ENCODE data around the gene DHRSX.
"Not testable (repeated sequence)": the region's sequence is repeated elsewhere in the genome, so short reads cannot be mapped to it uniquely, and the experiment has no call there.

DHRSX gene

DNA sequence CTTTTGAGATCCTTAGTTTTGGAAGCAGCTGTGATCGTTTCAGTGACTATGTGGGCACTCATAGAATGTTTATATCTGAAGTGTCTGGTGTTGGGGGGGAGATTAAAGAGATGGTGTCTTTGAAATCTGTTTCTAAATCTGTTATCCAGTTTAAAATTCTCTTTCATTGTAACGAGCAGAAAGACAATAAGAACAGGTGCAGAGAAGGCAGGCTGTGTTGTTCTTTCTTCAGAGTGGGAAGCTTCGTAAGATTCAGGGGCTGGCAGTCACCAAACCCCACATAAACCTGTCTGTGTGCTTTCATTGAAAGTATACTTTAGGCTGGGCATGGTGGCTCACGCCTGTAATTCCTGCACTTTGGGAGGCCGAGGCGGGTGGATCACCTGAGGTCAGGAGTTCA, 16.3 kb upstream of the DHRSX start:
- DNase-seq = no peak

- DNase-seq = no peak
Measured at GRCh38 chrX:2516623-2517022, 15.8 kb upstream of the DHRSX start.

DNA sequence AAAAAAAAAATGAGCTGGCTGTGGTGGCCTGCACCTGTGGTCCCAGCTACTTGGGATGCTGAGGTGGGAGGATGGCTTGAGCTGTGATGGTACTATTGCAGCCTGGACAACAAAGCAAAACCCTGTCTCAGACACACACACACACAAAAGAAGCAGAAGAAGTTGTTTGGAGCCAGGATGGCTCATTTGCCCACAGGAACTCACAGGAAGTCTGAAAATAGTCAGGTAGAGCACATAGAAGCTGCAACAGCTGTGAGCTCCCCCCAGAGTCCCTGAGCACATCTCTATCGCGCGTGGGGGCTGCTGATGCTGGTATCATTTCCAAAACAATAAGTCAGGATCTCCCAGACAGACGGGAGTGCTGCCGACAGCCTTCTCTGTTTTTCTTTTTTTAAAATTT, 13.4 kb upstream of the DHRSX start:
- no peak for DNase-seq

DNA sequence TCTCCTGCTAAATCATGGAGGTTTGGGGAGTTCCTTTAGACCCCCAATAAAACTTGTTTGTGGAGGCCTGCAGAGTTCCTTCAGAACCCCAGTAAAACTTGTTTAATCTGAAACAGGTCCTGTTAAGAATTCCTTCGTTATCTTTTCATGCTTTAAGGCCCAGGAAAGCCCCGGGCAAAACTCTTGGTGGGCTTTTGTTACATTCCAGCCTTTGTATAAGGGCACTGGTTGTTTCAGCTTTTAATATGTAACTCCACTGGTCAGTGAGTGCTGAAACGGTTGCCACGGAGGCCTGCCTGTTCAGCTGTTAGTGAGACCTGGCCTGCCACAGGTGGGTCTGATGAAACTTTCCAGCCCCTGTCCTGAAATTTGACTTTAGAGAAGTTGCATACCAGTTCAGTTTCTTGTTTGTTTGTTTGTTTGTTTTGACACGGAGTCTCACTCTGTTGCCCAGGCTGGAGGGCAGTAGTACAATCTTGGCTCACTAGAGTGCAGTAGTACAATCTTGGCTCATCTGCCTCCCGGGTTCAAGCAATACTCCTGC, 12.4 kb upstream of the DHRSX start:
- DNase-seq = no peak

DNA sequence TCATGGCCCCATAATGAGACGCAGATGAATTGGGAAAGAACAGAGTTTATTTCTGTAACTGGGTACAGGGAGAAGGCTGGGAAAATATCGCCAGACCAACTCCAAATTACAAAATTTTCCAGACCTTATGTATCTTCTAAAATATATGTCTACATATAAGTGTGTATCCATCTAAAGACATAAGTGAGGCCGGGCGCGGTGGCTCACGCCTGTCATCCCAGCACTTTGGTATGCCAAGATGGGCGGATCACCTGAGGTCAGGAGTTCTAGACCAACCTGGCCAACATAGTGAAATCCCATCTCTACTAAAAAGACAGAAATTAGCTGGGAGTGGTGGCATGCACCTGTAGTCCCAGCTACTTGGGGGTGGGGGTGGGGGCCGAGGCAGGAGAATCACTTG, 11.7 kb upstream of the DHRSX start:
- DNase-seq = no peak

DNA sequence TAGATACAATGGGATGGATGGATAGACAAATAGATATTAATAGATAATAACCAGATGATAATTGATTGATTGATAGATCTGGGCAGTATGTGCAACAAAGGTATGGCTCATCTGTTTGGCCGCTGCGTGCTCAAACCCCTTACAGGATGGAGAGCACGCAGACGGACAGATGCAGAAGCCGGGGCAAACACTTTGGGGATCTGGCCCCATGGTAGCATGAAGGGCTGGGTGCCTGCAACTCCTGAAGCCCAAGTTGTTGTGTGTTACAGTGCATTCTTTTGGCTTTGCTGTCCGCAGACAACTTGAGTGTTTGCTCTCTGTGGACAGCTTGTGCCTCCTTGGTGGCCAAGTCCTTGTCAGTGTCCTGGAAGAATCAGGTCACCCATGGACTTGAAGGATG, 10.6 kb upstream of the DHRSX start:
- DNase-seq = no peak

GRCh38 chrX:2508648-2509335, 8.0 kb upstream of the DHRSX start:
- DNase-seq = no peak

GRCh38 chrX:2507904-2508627, 7.3 kb upstream of the DHRSX start:
- no peak for DNase-seq

- no peak for DNase-seq
Measured at GRCh38 chrX:2507196-2507595, 6.4 kb upstream of the DHRSX start.

DNA sequence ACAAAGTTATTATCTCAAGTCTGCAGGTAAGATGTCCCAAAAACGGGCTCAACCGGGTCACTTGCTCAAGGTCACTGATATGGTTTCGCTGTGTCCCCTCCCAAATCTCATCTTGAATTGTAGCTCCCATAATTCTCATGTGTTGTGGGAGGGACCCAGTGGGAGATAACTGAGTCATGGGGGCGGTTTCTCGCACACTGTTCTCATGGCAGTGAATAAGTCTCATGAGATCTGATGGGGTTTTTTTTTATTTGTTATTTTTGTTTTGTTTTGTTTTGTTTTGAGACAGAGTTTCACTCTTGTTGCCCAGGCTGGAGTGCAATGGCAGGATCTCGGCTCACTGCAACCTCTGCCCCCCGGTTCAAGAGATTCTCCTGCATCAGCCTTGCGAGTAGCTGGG, 4.6 kb upstream of the DHRSX start:
- DNase-seq = not testable (repeated sequence)

- no peak for DNase-seq
Measured at GRCh38 chrX:2504706-2505332, 4.0 kb upstream of the DHRSX start.

DNA sequence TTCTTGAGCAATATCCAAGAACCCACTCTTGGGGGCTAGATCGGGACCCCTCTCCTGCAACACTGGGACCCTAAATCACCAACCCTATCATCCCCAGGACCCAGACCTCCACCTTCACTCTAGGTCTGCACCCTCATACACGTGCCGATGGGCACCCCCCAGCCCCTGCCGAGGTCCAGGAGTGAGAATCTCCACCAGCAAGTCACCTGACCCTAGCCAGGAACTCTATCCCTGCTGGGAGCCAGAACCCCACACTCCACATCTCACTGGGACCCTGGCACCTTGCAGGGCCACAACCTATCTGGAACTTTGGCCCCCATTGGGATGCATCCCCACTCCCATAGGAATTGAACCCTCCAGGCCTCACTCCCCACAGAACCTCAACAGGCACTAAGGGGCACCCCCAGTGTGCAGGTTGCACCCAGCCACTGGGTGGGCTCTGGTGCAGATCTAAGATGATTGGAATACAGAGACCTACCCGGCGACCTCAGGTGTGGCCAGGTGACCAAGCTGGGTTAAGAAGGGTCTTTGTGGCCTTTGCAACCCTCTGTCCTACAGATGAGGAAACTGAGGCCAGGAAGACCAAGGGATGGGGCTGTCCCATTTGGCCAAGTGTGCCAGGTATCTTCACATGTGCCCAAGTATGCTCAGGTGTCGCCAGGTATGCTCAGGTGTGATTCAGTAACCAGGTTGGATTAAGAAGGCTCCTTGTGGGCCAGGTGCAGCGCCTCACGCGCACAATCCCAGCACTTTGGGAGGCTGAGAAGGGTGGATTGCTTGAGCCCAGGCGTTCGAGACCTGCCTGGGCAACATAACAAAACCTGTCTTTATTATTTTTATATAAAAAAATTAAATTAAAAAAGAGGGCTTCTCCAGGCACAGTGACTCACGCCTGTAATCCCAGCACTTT, 3.1 kb upstream of the DHRSX start:
- no peak for DNase-seq

GRCh38 chrX:2502668-2503519, 2.1 kb upstream of the DHRSX start:
- no peak for DNase-seq

DNA sequence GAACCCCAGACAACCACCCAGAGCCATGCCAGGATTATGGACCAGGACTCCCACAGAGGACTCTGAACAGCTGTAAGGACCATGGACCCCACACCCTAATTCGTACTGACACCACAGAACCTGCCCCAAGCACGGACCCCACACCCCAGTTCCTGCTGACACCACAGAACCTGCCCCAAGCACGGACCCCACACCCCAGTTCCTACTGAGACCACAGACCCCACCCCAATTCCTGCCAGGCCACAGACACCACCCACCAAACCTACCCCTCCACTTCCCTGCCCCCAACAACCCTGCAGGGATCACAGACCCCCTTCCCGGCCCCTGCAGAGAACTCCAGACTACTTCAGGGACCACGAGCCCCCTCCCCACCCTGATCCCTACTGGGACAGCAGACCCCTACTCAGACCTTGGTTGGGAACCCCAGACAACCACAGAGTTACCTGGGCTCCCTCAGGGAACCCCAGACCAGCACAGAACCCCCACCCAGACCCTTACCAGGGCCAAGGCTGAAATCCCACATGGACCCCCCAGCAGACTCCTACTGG, 1.4 kb upstream of the DHRSX start:
- no peak for DNase-seq

GRCh38 chrX:2501559-2502102, 855 bp upstream of the DHRSX start:
- no peak for DNase-seq

DNA sequence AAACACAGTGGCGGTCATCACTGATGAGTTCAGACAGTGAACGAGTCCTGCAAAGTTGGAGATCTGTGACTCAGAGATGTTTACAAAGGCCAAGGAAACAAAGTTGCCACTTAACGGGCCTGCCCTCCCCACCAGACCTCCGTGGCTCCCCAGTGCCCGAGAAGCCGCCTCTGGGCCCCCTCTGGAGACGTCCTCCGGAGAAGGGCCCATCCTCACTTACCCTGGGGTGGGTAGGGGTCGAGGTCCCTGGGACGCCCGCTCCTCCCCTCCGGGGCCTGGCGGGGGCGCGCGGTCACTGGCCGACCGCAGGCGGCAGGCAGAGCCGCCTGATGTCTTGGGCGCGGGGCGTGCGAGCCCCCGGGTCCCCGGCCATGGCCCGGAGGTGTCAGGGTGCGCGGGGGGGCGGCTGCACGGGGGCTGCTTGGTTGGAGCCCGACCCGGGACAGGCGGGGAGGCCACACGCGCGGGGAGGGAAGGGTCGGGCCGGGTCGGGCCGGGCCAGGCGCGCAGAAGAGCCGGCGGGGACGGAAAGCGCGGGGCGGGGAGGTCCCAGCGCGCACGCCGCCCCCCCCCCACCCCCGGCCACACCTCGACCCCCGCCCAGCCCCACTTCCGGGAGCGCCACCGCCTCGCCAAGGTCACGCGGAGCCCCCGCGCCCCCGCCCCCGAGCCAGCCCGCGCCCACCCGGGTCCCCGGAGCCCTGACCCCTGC, 529 bp downstream of the DHRSX start:
- peak; percentile 39 for DNase-seq

DNA sequence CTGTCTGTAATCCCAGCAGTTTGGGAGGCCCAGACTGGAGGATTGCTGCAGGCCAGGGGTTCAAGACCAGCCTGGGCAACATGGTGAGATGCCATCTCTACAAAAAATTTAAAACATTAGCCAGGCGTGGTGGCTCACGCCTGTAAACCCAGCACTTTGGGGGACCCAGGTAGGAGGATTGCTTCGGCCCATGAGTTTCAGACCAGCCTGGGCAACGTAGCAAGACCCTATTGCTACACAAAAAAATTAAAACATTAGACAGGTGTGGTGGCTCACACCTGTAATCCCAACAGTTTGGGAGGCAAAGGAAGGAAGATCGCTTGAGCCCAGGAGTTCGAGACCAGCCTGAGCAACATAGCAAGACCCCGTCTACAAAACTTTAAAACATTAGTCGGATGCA, 1.3 kb downstream of the DHRSX start:
- no peak for DNase-seq

GRCh38 chrX:2498781-2499302, 1.9 kb downstream of the DHRSX start:
- DNase-seq = no peak

DNA sequence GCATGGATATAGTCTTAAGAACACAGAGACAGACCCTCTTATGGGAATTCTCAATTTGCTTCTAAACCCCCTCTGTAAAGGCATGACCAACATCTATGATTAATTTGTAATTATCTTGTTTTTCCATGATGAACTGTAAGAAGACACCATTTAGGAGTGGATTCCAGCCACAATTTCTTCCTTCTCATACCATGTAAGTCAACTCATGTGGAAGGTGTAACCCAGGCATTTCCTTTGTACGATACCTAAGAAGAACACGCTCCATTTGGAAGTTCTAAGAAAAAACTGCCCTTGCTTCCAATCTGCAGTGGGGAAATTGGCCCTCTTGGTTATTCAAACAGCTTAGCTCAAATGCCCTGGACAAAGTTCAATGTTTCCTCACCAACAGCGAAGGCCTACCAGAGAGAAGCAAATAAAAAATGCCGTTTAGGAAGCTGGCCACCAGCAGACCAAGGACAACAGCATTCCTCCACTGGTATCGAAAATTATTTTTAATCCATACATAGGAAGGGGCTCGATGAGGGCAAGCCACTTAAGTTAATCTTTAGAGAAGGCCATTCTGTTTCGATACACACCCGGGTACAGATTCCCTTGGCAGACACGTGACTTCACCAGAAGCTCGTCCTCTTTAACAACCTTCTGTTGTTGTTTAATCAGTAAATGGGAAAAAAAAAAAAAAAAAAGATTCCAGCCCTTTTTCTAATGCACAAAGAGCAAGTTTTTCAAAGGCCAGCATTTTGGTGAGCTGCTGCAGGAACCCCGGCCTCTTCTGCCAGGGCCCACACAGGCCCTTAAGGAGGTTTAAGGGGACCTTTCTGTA, 2.6 kb downstream of the DHRSX start:
- no peak for DNase-seq
